Fibroblast of lung (primary cell): ENCODE data around the gene MMP25.

ENCODE experiments used
- CTCF ChIP-seq, 2 donors: IDR thresholded peaks in 1 of 2; conservative IDR thresholded peaks in 1 of 2; 1 replicate in 1 of 2; 2 replicates in 1 of 2; pipeline ENCODE4 v1.5.1; 2011 to 2012; ENCODE audit warnings: low read length in 2 of 2, control low read depth in 1 of 2, inconsistent platforms in 1 of 2, low read depth in 1 of 2, mild to moderate bottlenecking in 1 of 2
- EZH2 ChIP-seq: IDR thresholded peaks from 2 replicates; pipeline ENCODE4 v1.5.1; 2012; ENCODE audit warnings: low read length, control low read depth, mild to moderate bottlenecking; ENCODE audit errors: missing control alignments

GRCh38 chr16:3047387-3047720 is 993 bp downstream of the MMP25 start:
- no peak for TF ChIP-seq CTCF (conservative IDR thresholded peaks at IDR 0.05 in 1 of 2, IDR thresholded peaks at IDR 0.05 in 1 of 2; ENCODE audit: low read depth in 1 of 2, low read length in 2 of 2)
- TF ChIP-seq EZH2: no peak
